COR-L47 (cell line): Measurements from ENCODE around the gene CDKAL1.
"Not testable (repeated sequence)": the region's sequence is repeated elsewhere in the genome, so short reads cannot be mapped to it uniquely, and the experiment has no call there.

Experiments
- DNase-seq: peaks from one replicate; lab custom pipeline; 2025; lab: John Stamatoyannopoulos, UW

CDKAL1 gene

DNA sequence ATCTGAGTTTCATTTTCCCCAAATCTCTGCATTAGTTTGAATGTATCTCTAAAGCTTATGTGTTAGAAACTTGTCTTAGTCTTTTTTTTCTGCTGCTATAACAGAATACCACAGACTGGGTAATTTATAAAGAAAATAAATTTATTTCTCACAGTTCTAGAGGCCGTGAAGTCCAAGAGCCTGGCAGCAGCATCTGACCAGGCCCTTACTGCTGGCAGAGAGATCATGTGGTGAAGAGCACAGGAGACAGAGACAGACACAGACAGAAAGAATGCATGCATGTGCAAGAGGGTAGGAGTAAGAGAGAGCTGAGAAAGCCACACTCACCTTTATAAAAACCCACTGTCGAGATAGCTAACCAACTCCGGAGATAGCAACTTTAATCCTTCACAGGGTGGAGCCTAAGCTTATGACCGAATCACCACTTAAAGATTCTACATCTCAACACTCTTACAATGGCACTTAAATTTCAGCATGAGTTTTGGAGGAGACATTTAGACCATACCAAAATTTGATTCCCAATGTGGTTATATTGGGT lies 646.6 kb downstream of the CDKAL1 start:
- no peak for DNase-seq

GRCh38 chr6:21181866-21182265 lies 647.6 kb downstream of the CDKAL1 start:
- DNase-seq = no peak

GRCh38 chr6:21182589-21182988 lies 648.3 kb downstream of the CDKAL1 start:
- DNase-seq = no peak

DNA sequence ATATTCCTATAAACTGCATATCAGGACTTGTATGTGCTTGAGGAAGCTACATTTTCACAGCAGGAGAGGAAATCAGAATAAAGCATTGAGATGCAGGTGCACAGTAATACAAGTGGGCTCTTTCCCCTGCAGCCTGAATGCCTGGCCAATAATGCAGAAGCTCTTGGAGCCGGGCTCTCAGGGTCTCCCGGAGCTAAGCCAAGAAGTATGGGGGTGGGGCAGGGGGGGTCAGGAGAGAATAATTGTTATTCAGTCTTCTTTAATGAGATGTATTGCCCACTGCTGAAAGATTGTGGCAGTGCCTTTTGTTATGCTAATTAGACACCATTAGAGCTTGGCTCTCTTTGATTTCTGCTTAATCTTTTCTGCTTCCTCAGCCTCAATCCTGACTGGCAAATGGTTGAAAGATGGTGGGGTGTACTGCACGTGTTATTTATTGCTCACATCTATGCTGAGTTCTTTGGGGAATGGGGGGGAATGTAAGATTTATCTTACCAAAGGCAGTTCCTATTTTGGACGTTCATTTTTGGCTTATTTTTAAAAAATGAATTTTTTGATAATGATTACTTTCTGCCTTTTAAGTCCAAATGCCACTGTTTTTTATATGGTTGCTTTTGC lies 651.7 kb downstream of the CDKAL1 start:
- DNase-seq = peak; percentile 90

DNA sequence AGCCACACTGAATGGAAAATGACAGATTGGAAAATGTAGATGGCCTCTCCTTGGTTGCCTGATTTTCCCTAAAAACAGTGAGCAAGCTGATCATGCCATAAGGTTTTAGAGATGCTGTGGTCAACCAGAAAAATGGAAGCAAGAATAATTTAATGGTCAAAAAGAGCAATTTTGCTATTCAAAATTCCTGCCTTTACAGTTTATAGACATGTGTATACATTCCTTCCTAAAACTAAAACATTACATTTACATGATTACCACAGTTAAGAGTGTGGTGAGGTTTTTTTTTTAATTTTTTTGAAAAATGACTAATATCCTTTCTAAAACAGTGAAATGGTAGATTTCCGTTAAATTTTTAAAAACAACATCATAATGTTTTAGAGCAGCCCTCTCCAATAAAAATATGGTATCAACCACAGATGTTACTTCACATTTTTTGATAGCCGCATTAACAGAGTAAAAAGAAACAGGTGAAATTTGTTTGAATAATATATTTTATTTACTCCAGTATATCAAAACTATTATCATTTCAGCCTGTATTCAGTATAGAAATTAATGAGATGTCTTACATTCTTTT lies 652.3 kb downstream of the CDKAL1 start:
- no peak for DNase-seq

DNA sequence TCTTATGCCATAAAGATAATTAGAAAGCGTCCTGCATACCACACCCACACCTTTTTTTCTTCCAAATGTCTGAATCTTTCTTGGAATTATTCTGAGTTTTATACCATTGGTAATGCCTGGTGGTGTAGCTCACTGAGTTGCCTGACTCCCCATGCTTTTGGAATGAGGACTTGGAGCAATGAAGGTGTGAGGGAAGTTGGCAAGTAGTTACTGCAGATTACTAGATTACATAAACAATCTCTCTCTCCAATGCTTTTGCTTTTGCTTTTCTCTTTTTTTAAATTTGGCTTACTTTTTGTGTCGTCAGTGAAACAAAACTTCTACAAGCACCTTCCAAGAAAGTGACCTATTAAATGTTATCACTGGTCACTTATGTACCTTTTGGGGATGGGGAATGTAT lies 653.2 kb downstream of the CDKAL1 start:
- DNase-seq = no peak

GRCh38 chr6:21188505-21189223 lies 654.4 kb downstream of the CDKAL1 start:
- DNase-seq = peak; percentile 51

DNA sequence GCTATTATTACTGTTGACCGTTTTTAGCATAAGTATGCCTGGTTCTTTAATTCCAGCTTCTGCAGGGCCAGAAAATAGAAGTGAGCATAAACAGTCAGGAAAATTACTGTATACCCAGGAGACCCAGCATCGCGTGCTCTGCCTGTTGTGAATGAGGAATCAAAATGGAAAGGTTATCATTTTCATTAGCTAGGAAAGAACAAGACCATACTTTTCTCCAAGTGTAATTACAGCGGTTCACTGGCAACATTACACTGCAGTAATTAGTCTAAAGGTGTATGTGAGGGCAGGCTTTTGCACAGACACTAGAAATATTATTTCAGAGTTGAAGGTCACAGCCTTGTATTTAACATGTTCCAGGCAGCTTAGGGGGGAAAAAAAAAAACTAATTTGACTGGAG lies 655.5 kb downstream of the CDKAL1 start:
- DNase-seq = peak; percentile 60

DNA sequence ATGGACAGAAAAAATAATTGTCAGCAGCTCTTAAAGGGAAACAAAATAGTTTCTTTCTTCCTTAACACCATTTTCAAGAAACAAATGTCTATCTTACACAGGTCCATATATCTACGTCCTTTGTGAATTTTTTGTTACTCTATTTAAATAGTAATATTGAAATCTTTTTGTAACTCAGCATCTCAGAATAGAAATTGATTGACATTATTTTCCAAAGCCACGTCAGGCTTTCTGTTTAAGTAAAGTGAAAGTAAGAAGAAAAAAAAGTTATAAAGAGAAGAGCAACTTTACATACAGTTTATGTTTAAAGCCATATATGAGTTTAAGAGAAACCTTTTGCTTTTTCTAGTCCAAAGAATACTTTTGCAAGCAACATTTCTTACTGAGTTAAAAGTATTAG lies 656.4 kb downstream of the CDKAL1 start:
- DNase-seq = no peak

DNA sequence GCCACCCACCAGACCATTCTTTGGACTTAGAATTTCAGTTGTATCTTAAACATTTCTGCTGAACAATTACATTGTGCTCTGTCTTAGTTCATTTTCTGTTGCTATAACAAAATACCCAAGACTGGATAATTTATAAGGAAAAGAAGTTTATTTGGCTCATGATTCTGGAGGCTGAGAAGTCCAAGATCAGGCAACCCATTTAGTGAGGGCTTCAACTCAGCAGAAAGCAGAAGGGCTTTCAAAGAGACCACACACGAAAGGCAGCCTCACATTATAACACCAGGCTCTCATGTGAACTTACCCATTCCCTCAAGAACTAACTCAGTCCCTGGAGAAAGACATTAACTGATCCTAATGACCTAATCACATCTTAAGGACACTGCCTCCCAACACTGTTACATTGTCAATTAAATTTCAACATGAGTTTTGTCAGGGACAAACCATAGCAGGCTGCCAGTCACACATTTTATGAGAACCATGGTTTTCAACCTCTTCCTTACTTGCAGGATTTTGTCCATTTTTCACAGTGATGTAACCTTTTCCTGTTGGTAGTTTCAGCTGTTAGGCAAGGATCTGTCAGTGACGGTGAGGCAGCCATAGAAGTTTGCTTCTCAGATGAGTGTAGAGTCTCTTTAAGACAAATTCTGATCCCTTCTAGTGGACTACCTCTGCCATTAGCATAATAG lies 659.7 kb downstream of the CDKAL1 start:
- no peak for DNase-seq

DNA sequence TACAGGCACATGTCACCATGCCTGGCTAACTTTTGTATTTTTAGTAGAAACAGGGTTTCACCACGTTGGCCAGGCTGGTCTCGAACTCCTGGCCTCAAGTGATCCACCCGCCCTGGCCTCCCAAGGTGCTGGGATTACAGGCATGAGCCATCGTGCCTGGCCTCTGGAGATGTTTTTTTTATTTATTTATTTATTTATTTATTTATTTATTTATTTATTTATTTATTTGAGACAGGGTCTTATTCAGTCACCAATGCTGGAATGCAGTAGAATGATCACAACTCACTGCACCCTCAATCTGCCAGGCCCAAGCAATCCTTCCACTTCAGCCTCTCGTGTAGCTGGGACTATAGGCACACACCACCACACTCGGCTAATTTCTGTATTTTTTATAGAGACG lies 661.0 kb downstream of the CDKAL1 start:
- DNase-seq = not testable (repeated sequence)

- DNase-seq = no peak
These were observed 663.9 kb downstream of the CDKAL1 start for GRCh38 chr6:21198032-21198640.

- peak; percentile 18 for DNase-seq
These were observed 665.0 kb downstream of the CDKAL1 start for GRCh38 chr6:21199262-21199661.

DNA sequence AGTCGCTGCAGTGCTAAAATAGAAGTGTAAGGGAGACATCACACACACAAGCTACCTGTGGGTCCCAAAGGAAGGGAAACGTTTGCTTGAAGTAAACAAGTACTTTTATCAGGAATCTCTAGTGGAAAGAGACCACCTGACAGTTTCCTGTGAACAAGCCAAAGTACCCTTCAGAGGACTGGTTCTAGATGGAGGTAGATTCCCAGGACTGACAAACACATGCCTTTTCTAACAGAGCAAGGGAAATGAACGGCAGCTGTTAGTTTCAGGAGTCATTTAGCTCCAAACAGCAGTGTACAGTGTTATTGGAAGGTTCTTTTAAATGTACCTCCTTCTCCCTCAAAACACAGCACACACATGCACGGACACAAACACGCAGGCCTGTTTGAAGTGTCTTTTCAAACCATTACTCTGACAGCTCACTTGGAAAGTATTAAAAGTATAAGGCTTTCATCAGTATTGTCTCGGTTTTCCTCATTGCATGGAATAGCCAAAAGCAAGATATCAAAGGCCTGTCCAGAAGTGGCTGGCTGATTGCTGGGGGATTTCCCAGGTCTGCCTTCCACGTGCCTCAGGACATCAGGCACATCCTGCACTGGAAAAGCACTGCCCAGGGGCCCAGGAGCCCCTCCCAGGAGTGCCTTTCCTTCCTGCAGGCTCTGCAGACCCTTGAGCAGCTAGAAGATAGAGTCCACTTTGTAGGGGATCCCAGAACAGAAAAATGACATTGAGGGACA lies 666.0 kb downstream of the CDKAL1 start:
- no peak for DNase-seq

- DNase-seq = no peak
These were observed 666.9 kb downstream of the CDKAL1 start for GRCh38 chr6:21201187-21201586.

DNA sequence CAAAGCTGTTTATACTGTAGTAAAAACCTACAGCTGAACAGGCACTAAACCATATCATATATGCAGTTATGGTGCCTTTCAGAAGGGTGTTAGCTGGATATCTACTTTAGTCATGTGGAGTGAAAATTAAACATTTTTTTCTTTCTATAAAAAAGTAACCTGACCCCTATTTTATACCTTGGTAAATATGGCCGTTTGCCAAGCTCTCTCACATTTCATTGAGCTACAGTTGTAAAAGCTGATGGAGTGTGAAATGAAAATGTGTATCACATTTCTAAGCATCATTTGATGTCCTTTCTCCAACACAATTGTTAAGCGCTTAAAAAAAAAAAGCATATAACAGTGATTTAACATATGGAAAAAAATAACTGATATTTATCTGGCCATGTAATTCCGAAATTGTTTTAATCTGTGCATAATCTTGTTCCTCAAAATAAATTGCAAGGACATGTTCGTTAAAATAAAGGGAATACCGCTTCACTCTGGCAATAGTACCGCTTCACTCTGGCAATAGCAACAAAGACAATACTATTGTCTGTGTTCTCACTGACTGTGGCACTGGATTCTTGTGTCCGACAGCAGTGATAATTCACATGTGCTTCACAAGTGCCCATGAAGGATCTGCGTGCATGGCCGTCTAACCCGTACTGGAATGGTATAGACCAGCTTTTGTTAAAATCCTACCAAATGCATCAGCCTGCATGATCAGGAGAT lies 667.5 kb downstream of the CDKAL1 start:
- peak; percentile 94 for DNase-seq

DNA sequence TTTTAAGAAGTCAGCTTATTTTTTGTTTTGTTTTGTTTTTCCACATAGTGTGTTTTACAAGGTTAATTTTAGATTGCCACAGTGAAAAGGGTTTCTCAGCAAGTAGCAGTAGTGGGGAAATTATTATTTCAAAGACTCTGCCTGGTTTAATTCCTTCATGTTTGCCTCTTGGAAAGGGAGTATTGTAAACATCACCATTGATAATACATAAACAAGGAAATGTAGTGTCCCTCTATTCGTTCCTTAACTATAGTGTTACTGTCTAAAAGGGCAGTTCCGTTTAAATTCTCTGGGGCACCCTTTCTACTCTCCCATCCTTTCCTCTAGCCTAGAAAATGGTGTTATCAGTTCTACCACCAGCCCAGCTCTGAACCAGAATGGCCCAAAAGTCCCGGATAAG lies 668.3 kb downstream of the CDKAL1 start:
- no peak for DNase-seq

DNA sequence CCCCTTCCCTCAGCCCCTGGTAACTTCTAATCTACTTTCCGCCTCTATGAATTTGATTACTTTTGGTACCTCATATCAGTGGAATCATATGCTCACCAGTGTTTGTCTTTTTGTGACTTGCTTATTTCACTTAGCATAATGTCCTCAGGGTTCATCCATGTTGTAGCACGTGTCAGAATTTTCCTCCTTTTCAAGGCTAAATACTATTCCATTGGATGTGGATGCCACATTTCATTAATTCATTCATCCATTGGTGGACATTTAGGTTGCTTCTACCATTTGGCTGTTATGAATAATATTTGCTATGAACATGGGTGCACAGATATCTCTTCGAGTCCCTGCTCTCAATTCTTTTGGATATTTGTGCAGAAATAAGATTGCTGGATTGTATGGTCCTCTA lies 670.7 kb downstream of the CDKAL1 start:
- DNase-seq = no peak

- DNase-seq = no peak
These were observed 674.0 kb downstream of the CDKAL1 start for GRCh38 chr6:21208081-21208795.

DNA sequence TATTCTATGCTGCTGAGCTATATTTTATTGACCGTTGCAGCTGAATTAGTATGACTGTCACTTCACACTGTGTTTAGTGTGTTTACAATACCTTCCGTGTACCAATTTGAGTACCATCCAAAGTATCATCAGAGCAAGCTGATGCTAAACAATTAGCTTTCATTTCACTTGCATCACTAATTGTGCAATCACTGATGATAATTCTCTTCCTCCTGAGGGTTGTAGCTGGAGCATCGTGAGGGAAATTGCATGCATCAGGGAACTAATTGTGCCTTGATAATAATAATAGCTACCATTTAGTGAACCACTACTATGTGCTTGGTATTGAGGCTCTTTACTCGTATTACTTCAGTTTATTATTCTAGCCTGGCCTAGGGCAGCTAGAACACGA lies 674.5 kb downstream of the CDKAL1 start:
- no peak for DNase-seq
